NCI-H460 (cell line): ENCODE results near the gene ANKRD39. TPM values are rescaled to one million over a fixed set of nuclear protein-coding genes. Genes with fewer than 3 reads are reported as not detected.

Experiments
- DNase-seq: peaks from one replicate; pipeline ENCODE4 v3.0.0-alpha.2; 2016; ENCODE audit warnings: low read depth; ENCODE audit errors: extremely low read depth
- total RNA-seq: library from RNA; depleted of rRNA; stranded (reverse); fragments of >200 nt; shearing (Covaris generic); gene quantifications from 2 replicates; pipeline ENCODE4 v1.2.3, GENCODE V29; 2014

The ANKRD39 gene
- total RNA-seq, 1 experiment from 2014 or later: 15.1 TPM

DNA sequence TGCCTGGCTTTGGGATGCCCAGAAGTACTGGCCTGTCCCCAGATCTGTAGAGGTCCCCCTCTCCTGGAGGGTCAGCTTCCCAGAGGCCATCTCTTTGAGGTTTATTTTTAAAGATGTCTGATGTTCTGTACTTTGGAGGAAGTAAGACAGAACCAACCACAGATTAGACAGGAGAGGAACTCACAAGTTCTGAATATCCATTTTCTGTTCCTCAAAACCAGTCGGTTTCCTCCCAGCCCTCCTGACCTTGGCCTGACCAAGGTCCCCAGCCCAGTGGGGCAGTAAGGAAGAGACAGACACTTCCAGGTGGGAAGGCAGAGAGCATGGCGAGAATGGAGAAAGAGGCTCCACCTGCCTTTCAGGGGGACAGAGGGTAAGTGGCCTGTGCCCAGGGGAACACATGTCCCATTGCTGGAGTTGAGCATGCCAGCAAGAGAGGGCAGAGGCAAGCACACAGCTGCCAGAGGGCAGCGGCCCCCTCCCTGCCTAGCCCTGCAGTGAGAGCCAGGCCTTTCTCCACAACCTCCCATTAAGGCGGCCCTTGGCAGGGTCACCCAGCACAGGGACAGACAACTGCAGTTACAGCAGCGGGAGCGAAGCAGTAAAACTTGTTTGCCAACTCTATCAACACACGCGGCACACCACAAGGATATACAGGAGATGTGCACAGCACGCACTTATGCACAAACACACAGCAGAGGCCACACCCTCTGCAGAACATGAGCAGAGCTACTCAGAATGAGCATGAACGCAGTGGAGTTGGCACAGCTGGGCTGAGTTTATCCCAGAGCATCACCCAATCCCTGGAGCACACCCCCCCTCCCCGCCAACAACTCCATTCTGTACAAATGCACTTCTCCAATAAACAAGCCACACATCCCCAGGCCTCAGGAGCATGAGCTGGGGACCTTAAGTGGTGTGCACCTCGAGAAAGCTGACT is 30.5 kb upstream of the ANKRD39 start:
- no peak for DNase-seq

DNA sequence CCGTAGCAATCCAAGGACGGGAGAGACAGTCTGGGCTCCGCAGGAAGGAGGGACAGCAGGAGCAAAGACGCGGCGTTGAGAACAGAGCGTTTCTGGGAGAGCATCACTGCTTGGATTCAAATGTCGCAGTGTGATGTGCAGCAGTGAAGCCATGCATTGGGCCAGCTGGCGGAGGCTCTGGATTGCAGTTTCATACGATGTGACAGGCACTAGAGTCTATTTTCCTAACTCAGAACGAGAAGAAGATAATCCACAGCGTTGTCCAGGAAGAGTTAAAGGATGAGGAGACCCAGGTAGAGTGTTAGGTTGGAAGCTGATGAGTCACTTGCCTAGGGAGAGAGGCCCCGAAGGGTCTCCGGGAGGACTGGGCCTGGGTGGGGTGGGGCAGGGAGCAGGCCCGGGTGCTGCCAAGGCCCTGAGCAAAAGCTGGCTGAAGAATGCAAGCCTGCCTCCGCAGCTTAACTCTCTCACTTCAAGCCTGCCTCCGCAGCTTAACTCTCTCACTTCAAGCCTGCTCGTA is 29.7 kb upstream of the ANKRD39 start:
- DNase-seq: no peak

DNA sequence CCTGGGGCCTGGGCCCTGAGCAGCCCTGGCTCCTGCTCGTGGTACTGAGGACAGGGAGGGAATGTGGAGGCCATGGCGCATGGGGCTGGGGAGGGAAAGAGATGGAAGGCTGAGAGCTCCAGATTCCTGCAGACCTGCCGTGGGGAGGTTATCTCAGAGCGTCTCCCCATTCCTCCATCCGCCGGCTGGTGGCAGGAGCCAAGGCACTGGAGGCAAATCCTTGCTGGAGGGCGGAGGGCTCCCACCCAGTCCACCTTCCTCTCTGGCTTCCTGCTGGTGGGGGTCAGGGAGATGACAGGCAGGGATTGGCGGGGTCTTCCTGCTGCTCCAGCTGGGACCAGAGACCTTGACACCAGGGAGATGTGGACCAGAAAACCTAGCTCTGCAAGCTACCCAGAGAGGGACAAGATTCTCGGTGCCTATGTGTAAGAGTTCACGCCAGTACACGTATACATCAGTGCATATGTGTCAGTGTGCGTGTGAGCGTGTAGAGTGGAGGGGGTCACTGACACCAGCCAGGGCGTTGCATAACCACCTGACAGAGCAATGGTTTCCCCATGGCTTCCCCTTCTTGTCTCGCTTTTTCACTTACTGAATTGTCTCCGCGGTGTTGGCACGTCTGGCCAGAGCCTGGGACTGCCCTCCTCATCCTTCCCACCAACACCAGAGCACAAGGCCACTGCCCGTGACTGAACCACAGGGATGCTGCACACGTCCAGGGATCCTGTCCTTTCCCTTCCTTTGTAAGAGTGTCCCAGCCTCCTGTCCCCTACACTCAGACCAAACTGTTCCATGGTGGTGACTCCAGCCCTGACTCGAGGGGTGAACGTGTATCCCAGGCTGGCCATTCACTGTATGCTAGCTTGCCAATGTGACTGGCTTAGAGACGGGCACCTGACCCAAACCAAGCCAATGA is 27.9 kb upstream of the ANKRD39 start:
- DNase-seq: no peak

DNA sequence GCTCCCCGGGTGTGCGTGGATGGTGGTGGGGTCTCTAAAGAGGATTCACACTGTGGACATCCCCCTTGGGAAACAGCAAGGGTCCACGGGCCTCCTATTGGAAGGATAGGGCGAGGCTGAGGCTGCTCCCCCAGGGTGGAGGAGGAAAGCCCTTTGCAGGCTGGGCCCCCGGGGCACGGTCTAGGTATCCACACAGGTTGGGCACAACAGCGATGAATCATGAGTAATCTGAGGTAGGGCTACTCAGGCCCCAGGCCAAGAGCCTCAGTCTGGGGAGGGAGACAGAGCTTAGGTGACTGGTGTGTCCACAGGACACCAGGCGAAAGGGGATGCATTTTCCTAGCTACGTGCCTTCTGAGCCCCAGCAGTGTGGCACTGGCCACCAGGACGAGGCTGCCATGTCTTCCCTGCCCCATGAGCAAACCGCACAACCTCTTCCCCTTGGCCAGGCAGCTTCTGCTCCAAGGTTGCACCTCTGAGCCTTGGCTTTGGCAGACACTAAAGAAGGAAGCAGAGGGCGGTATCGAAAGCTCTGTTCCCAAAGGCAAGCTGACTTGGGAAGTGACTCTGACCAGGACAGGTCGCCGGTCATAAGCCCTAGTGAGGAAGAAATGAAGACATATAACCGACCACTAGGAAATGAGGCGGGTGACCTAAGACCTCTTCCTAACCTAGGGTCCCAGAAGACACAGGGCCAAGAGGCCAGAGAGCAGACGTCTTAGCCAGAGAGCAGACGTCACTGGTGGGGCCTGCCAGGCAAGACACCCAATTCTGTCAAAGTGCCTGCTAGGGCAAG is 26.7 kb upstream of the ANKRD39 start:
- no peak for DNase-seq

DNA sequence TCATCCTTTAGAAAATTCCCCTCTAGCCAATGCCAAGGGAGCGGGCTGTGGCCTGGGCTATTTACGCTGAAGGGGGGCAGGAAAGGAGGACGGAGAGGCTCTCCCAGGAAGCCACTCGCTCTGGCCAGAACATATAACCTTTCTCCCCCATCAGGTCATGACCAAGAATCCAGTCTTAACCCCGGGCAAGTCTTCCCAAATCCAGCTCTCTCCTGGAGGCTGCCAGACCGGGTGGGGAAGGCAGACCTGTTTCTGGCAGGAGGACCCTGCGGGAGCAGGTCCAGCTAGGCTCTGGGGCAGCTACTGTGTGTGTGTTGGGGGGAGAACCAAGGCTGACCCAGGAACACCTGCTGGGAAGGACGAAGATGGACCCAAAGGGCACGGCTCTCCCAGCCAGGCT is 25.5 kb upstream of the ANKRD39 start:
- no peak for DNase-seq

DNA sequence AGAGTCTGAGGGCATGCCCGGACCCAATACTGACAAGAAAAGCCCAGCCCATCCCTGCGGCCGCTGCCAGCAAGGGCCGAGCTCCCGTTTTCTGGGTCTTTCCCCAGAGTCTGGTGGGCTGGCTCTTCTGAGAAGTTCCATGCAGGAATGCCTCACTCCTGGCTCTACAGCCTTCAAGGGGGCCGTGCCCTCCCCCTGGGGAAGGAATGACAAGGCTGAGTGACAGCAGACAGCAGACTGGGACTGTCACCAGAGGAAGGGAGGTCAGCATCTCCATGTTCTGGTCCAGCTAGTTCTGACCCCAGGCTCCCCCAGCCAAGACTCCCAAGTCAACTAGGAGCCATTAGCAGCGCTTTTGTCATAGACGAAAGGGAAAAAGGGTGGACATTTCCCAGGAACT is 25.1 kb upstream of the ANKRD39 start:
- no peak for DNase-seq

DNA sequence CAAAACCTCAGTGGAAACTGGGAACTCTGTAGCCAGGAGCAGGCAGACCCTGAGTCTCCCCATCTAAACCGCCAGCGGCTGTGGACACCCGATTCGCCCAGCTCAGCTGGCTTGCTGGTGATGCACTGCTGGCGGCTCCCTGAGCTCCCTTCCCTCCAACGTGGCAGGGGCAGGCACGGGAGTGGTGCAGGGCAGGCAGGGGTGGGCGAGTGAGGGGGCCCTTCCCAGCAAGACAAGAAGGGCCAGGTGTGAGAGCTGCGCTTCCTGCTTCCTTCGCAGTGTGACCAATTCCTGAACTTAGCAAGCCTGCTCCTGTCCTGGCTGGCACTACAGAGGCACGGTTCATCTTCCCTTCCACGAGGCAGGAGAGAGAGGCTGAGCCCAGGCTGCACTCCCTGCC is 24.4 kb upstream of the ANKRD39 start:
- no peak for DNase-seq

DNA sequence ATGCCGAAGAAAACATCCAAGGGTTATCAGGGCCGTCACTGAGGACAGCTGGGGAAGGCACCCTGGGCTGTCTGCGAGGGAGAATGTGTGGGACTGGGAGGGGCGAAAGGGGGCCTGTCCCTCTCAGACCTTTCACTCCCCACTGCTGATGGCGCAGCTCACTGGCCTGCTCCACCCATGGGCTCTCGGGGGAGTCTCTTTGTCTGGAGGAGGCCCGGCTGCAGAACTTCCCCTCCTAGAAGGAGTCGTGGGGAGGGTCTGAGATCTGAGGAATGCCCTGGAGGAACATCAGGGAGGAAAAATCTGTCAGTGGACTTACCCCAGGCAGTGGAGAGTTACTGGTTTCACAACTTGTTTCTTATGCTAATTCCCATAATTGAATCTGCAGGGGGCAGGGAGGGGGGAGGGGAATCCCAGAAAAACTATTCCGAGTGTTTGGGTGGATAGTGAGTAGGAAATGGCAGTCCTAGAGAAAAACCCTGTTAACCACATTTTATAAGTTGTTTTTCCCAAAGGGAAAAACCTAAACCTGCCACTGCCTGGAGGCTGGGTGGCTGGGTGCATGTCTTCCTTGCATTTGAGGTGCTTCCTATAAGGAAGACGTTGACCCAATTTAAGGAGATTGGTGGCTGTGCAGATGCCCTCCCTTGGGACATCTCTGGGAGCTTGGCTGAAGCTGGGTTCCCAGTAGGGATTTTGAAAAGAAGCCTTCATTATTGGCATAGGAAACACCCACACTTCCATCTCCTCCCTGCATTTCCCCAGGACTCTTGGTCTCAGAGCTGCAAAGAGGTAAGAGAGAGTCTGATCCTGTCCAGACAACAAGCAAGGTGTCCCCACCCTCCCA is 23.8 kb upstream of the ANKRD39 start:
- DNase-seq: no peak

DNA sequence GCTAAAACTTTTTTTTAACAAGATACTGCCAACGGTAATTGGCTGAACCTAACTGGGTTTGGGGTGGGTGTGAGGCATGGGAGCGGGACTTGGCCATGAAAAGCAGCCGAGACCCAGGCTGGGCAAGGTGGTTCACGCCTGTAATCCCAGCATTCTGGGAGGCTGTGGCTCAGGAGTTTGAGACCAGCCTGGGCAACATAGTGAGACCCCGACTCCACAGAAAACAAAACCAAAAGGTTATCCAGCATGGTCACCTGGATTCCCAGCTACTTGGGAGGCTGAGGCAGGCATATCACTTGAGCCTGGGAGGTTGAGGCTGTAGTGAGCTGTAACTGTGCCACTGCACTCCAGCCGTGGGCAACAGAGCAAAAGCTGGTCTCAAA is 23.1 kb upstream of the ANKRD39 start:
- no peak for DNase-seq

DNA sequence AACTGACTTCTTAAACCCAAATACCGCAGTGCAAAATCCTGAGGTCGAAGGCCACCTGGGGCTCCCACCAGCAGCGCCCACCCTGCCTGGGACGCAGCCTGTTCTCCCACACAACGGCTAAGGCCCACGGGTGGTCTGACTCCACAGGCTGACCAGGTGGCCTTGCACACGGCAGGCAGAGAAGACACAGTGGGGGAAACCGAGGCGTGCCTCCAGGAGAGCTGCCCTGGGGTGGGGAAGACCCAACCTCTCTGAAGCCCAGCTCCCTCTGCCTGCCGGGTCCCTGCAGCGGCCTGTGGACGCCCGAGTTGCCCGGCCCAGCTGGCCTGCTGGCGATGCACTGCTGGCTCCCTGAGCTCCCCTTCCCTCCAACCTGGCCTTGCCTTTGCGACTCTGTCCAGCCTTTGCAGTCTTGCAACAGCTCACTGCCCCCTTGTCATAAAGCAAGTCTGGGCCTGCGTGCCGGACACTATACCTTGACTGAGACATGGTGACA is 21.8 kb upstream of the ANKRD39 start:
- DNase-seq: no peak

DNA sequence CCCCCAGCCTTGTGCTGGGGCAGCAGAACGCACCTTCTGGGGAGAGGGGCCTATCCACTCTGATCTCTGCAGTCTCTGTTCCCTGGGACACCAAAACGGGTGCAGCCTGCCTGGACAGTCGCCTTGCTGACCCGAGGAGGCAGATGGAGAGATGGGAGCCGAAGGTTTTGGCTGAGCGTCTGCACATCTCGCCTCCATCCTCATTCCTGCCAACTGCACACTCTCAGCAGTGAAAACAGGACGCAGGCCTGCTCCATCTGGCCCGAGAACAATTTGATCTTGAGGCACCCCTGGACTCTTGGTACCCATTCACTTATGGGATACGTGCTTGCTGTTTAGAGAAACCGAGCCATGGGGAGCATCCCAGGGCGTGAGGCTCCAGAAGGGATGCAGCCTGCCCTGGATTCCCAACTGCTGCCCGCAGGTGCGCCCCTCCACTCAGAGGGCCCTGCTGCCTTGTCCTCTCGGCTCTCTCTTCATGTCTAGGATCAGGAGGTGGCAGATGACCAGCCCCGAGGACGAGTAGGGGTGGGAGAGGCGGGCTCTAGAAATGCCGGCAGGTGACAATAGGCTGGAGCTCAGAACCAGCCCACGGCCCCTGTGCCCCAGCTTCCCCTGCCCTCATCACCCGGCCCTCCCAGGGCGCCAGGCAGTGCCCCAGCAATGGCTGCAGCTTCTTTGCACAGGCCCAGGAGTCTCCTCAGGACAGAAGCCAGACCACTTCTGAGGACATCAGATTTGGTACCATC is 21.2 kb upstream of the ANKRD39 start:
- no peak for DNase-seq

DNA sequence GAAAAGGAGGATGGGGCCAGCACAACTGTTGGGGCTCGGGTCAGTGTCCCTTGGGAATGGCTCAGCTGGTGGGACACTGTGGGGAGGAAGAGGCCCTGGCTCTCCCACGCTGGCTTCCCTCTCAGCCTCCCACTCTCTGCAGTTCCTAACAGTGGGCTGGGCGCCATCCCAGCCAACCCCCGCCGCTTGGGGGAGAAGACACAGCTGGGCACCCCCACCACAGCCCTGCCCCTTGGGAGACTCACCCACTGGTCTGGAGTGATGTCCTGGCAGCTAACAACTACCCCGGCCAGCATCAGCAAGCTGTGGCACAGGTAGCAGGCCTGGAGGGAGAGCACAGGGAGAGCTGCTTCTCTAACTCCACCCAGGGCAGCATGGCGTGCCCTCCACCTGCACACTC is 20.4 kb upstream of the ANKRD39 start:
- no peak for DNase-seq

DNA sequence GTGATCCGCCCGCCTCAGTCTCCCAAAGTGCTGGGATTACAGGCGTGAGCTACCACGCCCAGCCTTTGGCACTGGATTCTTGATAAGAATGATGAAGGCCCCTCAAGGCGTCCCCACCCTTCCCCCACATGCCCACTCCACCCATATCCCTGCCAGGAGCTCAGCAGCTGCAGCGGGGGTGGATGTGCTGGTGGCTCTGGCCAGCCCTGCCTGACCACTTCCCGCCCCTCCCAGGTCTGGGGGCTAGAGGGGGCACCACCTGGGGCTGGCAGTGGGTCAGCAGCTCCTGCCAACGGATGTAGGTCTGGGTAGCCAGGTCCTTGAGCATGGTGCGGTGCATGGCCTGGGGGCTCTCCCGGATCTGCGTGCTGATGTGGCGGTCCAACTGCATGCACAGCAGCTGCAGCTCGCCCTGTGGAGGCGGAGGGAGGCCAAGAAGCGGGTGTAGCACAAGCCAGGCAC is 19.8 kb upstream of the ANKRD39 start:
- no peak for DNase-seq

DNA sequence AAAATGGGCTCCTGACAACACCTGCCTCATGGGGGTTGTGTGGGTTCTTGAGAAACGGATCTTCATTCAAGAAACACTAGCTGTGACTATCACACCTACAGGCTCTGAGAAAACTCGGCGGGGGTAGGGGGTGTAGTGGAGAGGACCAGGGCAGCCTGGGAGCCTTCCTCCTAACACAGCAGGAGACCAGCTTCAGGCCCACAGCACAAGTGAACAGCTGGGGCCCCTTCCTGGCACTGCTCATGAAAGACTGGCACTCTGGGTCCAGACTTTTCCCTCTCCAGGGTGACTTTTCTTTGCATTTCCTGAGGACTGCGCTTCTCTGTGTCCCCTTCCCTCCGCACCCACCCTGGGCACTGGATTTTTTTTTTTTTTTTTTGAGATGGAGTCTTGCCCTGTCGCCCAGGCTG is 19.2 kb upstream of the ANKRD39 start:
- DNase-seq: no peak

DNA sequence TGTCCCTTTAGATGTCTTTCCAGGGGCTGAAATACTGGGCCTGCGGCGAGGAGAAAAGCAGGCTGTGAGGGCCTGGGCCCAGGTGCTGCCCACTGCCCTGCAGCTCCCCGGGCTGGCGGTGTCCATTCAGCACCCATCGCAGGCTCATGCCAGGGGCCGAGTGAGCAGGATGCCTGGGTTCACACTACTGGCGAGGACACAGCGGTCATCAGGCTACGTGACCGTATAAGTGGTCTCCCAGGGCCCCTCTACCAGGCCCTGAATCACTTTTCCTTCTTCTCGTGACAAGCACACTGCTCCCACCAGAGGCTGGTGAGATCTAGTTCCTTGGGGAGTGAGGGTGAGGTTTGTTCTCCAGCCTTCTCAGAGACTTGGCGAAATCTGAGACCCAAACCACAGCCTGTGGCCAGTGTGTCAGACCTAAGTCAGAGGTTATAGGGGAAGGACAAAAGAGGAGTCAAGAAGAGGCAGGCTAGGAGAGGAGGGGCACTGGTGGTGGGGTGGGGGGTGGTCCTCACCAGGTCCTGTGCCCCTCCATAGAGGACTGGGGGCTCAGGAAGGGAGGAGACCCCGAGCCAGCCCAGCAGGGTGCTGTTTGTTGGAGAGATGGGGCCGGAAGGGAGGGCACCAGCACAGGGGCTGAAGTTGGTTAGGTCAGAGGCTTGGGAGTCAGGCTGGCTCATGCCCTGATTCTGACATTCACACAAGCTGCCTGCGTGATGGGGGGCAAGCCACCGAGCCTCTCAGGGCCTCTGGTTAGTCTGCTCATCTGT is 18.6 kb upstream of the ANKRD39 start:
- no peak for DNase-seq

DNA sequence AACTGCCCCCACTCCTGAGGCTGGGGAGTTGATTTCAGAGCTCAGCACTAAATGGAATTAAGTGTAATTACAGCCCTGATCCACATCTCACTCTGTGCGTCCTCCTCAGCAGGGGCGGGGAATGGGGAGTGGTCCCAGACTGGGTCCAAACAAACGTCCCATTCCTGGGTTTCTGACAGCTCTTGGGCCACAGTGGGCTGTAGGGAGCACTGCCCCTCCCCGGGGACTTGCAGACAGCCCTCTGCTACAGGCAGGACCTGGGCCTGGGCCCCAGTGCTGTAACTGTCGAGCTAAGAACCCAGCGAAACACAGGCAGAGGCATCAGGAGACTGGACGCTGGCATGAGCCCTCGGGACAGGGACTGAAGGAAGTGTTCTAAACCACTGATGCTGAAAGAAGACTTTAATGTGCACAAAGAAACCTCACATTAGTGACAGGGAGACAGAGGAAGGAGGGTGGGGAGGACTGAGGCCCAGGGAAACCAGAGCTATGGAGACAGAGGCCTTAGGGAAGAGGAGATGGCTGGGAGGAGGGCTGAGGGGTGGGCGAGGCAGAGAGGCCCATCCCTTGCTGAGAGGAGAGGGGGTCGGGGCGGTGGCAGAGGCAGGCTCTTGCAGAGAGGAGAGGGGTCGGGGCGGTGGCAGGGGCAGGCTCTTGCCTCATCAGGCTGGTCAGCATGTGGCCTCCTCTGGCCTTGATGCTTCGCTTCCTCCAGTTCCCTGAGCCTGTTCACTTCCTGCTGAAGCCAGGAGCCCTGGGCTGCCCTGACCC is 17.9 kb upstream of the ANKRD39 start:
- no peak for DNase-seq

DNA sequence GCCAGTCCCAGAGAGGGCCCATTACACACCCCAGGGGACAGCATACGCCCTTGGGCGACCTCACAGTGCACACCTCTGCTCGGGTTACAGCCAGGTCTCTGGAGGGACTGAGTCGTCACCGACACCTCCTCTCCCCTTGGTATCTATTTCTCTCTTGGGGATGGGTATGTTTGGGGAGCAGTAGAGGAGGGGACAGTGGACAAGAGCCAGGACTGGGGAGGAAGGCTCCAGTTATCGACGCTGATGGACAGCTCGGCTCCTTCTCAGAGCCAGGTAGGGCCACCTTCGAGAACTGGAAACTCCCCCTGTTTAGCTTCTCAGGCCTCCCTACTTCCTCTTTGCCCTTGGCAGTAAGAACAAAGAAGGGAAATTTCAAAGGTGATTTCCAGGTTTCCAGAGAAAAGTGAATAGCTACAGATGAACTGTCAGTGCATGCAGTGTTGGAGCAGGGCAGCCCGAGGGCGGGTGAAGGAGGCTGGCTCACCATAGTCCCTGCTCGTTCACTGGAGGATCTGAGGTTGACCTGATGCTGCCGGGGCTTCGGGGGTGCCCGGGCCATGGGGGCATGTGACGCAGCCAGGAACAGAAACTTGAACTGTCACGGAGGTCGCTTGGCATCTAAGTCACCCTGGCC is 16.5 kb upstream of the ANKRD39 start:
- DNase-seq: no peak
